A673 (cell line): ENCODE data around the gene TTI1.

Experiments used
- EZH2 ChIP-seq: fragments of 200-600 bp; sonication (generic); IDR thresholded peaks from 2 replicates; pipeline ENCODE4 v1.6.1; 2017; ENCODE audit warnings: borderline replicate concordance, low read depth, mild to moderate bottlenecking, mixed read lengths, antibody characterized with exemption, low read length; ENCODE audit not compliant: poor library complexity, severe bottlenecking
- TF ChIP-seq, protein P1 (sequence below): fragments of 300-800, 200-600 bp; sonication (generic); conservative IDR thresholded peaks from 2 replicates; pipeline ENCODE4 v1.5.1; 2017; ENCODE audit warnings: low read depth, mild to moderate bottlenecking, antibody characterized with exemption, low read length, moderate library complexity, mixed read lengths

DNA sequence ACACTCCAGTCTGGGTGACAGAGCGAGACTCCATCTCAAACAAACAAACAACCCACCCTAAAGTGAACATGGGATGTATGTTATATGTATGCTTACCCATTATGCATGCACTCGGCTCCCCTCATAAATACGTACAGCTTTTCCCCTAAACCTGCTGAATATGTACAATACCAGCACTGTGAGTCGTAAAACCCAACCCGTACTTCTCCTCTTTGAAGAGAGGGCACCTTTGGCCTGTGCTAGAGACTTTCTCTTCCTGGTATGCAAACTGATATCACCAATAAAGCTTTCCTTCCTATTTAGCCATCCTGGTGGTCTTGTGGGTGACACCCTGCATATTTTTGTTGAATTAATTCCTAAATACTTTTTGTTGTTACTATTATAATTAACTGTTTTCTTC is 79.1 kb downstream of the TTI1 start:
- TF ChIP-seq, protein P1, sequence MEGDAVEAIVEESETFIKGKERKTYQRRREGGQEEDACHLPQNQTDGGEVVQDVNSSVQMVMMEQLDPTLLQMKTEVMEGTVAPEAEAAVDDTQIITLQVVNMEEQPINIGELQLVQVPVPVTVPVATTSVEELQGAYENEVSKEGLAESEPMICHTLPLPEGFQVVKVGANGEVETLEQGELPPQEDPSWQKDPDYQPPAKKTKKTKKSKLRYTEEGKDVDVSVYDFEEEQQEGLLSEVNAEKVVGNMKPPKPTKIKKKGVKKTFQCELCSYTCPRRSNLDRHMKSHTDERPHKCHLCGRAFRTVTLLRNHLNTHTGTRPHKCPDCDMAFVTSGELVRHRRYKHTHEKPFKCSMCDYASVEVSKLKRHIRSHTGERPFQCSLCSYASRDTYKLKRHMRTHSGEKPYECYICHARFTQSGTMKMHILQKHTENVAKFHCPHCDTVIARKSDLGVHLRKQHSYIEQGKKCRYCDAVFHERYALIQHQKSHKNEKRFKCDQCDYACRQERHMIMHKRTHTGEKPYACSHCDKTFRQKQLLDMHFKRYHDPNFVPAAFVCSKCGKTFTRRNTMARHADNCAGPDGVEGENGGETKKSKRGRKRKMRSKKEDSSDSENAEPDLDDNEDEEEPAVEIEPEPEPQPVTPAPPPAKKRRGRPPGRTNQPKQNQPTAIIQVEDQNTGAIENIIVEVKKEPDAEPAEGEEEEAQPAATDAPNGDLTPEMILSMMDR, result no peak
- no peak for TF ChIP-seq EZH2
